ENCODE measurements around the gene HVCN1. TPM values are rescaled to one million over a fixed set of nuclear protein-coding genes. Genes with fewer than 3 reads are reported as not detected.
"Not testable (repeated sequence)": the region's sequence is repeated elsewhere in the genome, so short reads cannot be mapped to it uniquely, and the experiment has no call there.

HVCN1 gene
- total RNA-seq, 1 donor from 2014 or later: 0.71 TPM

- no peak overlapping the region for H3K4me3 Mint-ChIP-seq (ENCODE audit: unreplicated experiment)
- H3K36me3 Mint-ChIP-seq (ENCODE audit: unreplicated experiment): peaks cover 4% of the 10 kb centered on the region
- H3K9me3 Mint-ChIP-seq (ENCODE audit: unreplicated experiment): no peaks in the 10 kb centered on the region
- no peak for DNase-seq
- H3K4me1 Mint-ChIP-seq (ENCODE audit: low read depth, unreplicated experiment): peaks cover 2% of the 10 kb centered on the region
- no peak for TF ChIP-seq CTCF (IDR thresholded peaks at IDR 0.05; ENCODE audit: partially characterized antibody, unreplicated experiment)
- peaks cover 2% of the 10 kb centered on the region for H3K27me3 Mint-ChIP-seq (ENCODE audit: unreplicated experiment)
- no peak overlapping the region for H3K27ac Mint-ChIP-seq (ENCODE audit: unreplicated experiment)
Measured at GRCh38 chr12:110725267-110725666, 36.4 kb upstream of the HVCN1 start.

- not testable (repeated sequence) for H3K27me3 Mint-ChIP-seq (ENCODE audit: unreplicated experiment); H3K36me3 Mint-ChIP-seq (ENCODE audit: unreplicated experiment); H3K4me3 Mint-ChIP-seq (ENCODE audit: unreplicated experiment); DNase-seq; H3K9me3 Mint-ChIP-seq (ENCODE audit: unreplicated experiment); H3K27ac Mint-ChIP-seq (ENCODE audit: unreplicated experiment); H3K4me1 Mint-ChIP-seq (ENCODE audit: low read depth, unreplicated experiment)
Measured at GRCh38 chr12:110722892-110723291, 34.0 kb upstream of the HVCN1 start.

- Mint-ChIP-seq H3K27ac (ENCODE audit: unreplicated experiment) (no peak overlapping the region), H3K4me1 (ENCODE audit: low read depth, unreplicated experiment) (peaks cover 2% of the 10 kb centered on the region), H3K9me3 (ENCODE audit: unreplicated experiment) (no peaks in the 10 kb centered on the region), H3K4me3 (ENCODE audit: unreplicated experiment) (no peak overlapping the region), H3K27me3 (ENCODE audit: unreplicated experiment) (peaks cover 3% of the 10 kb centered on the region), H3K36me3 (ENCODE audit: unreplicated experiment) (peaks cover 4% of the 10 kb centered on the region)
- no peak for TF ChIP-seq CTCF (IDR thresholded peaks at IDR 0.05; ENCODE audit: partially characterized antibody, unreplicated experiment)
- DNase-seq: no peak
Measured at GRCh38 chr12:110721570-110721969, 32.7 kb upstream of the HVCN1 start.

- Mint-ChIP-seq H3K4me1 (ENCODE audit: low read depth, unreplicated experiment) (no peaks in the 10 kb centered on the region), H3K4me3 (ENCODE audit: unreplicated experiment) (no peak overlapping the region), H3K27me3 (ENCODE audit: unreplicated experiment) (peaks cover 3% of the 10 kb centered on the region), H3K27ac (ENCODE audit: unreplicated experiment) (no peak overlapping the region), H3K36me3 (ENCODE audit: unreplicated experiment) (no peaks in the 10 kb centered on the region), H3K9me3 (ENCODE audit: unreplicated experiment) (no peaks in the 10 kb centered on the region)
- TF ChIP-seq CTCF (IDR thresholded peaks at IDR 0.05; ENCODE audit: partially characterized antibody, unreplicated experiment): no peak
- no peak for DNase-seq
Measured at GRCh38 chr12:110720516-110720915, 31.6 kb upstream of the HVCN1 start.

GRCh38 chr12:110718222-110718908 lies 29.4 kb upstream of the HVCN1 start:
- no peaks in the 10 kb centered on the region for H3K36me3 Mint-ChIP-seq (ENCODE audit: unreplicated experiment)

More at GRCh38 chr12:110718222-110718908, 29.4 kb upstream of the HVCN1 start:
- Mint-ChIP-seq H3K4me3 (ENCODE audit: unreplicated experiment) (no peak overlapping the region), H3K27me3 (ENCODE audit: unreplicated experiment) (peaks cover 3% of the 10 kb centered on the region), H3K27ac (ENCODE audit: unreplicated experiment) (no peak overlapping the region), H3K9me3 (ENCODE audit: unreplicated experiment) (no peaks in the 10 kb centered on the region), H3K4me1 (ENCODE audit: low read depth, unreplicated experiment) (no peaks in the 10 kb centered on the region)
- no peak for DNase-seq
- TF ChIP-seq CTCF (IDR thresholded peaks at IDR 0.05; ENCODE audit: partially characterized antibody, unreplicated experiment): no peak

Measured in glutamatergic neuron (in vitro differentiated cells).